ENCODE measurements around the gene ANKRD10.

Gene ANKRD10

GRCh38 chr13:110834572-110834971, 80.3 kb downstream of the ANKRD10 start:
- no peak for DNase-seq (ENCODE audit: extremely low read depth in 1 of 2, low read depth in 1 of 2)

GRCh38 chr13:110832531-110832930, 82.3 kb downstream of the ANKRD10 start:
- DNase-seq (ENCODE audit: extremely low read depth in 1 of 2, low read depth in 1 of 2): no peak

GRCh38 chr13:110832205-110832479, 82.7 kb downstream of the ANKRD10 start:
- DNase-seq (ENCODE audit: extremely low read depth in 1 of 2, low read depth in 1 of 2): no peak

GRCh38 chr13:110831437-110832204, 83.2 kb downstream of the ANKRD10 start:
- DNase-seq (ENCODE audit: extremely low read depth in 1 of 2, low read depth in 1 of 2): no peak

- no peak for DNase-seq (ENCODE audit: extremely low read depth in 1 of 2, low read depth in 1 of 2)
These were observed 84.0 kb downstream of the ANKRD10 start for GRCh38 chr13:110830800-110831371.

GRCh38 chr13:110830331-110830730, 84.5 kb downstream of the ANKRD10 start:
- DNase-seq (ENCODE audit: extremely low read depth in 1 of 2, low read depth in 1 of 2): no peak

- DNase-seq (ENCODE audit: extremely low read depth in 1 of 2, low read depth in 1 of 2): no peak
These were observed 85.4 kb downstream of the ANKRD10 start for GRCh38 chr13:110829486-110829885.

- DNase-seq (ENCODE audit: extremely low read depth in 1 of 2, low read depth in 1 of 2): no peak
These were observed 86.2 kb downstream of the ANKRD10 start for GRCh38 chr13:110828705-110829104.

All from activated CD8-positive, alpha-beta memory T cell treated with anti-CD3 and anti-CD28 coated beads for 1 hour (primary cell).